GM12872 (cell line): ENCODE measurements around the gene MAGEA1.

Source experiments
- TF ChIP-seq, protein P1 (sequence below): IDR thresholded peaks from 3 replicates; pipeline ENCODE4 v1.5.1; 2011; ENCODE audit warnings: low read depth, mild to moderate bottlenecking, low read length, moderate library complexity; ENCODE audit not compliant: insufficient read depth

MAGEA1 gene

DNA sequence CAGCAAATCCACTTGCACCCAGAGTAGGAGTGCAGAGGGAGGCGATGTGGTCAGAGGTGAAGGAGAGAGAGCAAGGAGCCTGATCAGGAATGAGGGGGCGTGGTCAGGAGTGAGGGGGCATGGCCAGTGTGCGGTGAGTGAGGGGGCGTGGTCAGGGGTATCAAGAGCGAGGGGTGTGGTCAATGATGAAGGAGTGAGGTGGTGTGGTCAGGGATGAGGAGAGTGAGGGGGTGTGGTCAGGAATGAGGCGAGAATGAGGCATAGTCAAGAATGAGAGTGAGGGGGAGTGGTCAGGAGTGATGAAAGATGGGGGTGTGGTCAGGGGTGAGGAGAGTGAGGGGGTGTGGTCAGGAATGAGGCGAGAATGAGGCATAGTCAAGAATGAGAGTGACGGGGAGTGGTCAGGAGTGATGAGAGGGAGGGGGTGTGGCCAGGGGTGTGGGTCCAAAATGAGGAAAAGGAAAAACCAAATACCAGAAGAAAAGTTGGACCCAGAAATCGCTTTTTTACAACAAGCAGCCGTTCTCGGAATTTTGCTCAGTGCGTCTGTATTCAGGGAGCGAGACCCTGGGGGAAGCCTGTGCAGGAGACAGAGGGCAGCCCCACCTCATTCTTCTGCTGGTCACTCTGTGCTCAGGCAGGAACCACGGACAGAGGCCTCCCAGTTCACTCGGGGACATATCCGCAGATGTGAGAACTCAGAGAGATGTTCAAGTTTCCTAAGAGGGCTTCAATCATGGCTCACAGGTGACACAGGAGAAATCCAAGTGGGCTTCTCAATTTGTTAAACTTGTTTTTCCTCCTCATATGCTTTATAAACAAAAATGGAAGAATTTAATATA lies 47.5 kb downstream of the MAGEA1 start:
- TF ChIP-seq, protein P1, sequence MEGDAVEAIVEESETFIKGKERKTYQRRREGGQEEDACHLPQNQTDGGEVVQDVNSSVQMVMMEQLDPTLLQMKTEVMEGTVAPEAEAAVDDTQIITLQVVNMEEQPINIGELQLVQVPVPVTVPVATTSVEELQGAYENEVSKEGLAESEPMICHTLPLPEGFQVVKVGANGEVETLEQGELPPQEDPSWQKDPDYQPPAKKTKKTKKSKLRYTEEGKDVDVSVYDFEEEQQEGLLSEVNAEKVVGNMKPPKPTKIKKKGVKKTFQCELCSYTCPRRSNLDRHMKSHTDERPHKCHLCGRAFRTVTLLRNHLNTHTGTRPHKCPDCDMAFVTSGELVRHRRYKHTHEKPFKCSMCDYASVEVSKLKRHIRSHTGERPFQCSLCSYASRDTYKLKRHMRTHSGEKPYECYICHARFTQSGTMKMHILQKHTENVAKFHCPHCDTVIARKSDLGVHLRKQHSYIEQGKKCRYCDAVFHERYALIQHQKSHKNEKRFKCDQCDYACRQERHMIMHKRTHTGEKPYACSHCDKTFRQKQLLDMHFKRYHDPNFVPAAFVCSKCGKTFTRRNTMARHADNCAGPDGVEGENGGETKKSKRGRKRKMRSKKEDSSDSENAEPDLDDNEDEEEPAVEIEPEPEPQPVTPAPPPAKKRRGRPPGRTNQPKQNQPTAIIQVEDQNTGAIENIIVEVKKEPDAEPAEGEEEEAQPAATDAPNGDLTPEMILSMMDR: no peak
